PC-9 (cell line): Measurements from ENCODE around the gene NAA25. TPM values are rescaled to one million over a fixed set of nuclear protein-coding genes. Genes with fewer than 3 reads are reported as not detected.

Experiments used
- BruUV-seq: library from RNA; stranded (reverse); fragments of 400-500 nt; replicated peaks from 2 replicates; lab custom pipeline; 2021; lab: Mats Ljungman, UMichigan
- CTCF ChIA-PET: fragments of 300-600 bp; sonication (Branson Sonifier 250); formaldehyde crosslinking; loops from one replicate; lab custom pipeline; 2022; ENCODE audit warnings: antibody characterized with exemption; lab: Charles Lee
- POLR2A ChIA-PET: fragments of 300-600 bp; sonication (Branson Sonifier 250); formaldehyde crosslinking; loops from one replicate; lab custom pipeline; 2022; ENCODE audit warnings: antibody characterized with exemption; ENCODE audit not compliant: unreplicated experiment; lab: Charles Lee
- DNase-seq, 2 experiments: peaks; one replicate each; pipeline versions ENCODE4 v3.0.0 to v3.0.0-alpha.2; 2015 to 2022; ENCODE audit warnings: mixed read lengths in 1 of 2
- H2AFZ ChIP-seq: fragments of 200-600 bp; sonication (generic); 2 replicates; pipeline ENCODE4 v1.8.1; 2017; ENCODE audit warnings: antibody characterized with exemption
- H3F3A ChIP-seq: fragments of 200-600 bp; sonication (generic); 2 replicates; pipeline ENCODE4 v1.8.1; 2017; ENCODE audit warnings: antibody characterized with exemption, mild to moderate bottlenecking, low read depth; ENCODE audit not compliant: insufficient read depth
- H3K27ac ChIP-seq: fragments of 200-600 bp; sonication (generic); 2 replicates; pipeline ENCODE4 v1.6.1; 2016; ENCODE audit warnings: mixed run types
- H3K27me3 ChIP-seq: fragments of 200-600 bp; sonication (generic); 2 replicates; pipeline ENCODE4 v1.6.1; 2016; ENCODE audit warnings: low read depth, mixed run types; ENCODE audit not compliant: insufficient read depth
- H3K36me3 ChIP-seq: fragments of 200-600 bp; sonication (generic); 2 replicates; pipeline ENCODE4 v1.6.1; 2016; ENCODE audit warnings: low read depth, mixed run types
- H3K4me1 ChIP-seq: fragments of 200-600 bp; sonication (generic); replicated peaks from 2 replicates; pipeline ENCODE4 v1.6.1; 2016; ENCODE audit warnings: mixed run types; ENCODE audit not compliant: insufficient read depth
- H3K4me2 ChIP-seq: fragments of 200-600 bp; sonication (generic); 2 replicates; pipeline ENCODE4 v1.6.1; 2017; ENCODE audit warnings: mixed run types
- H3K4me3 ChIP-seq: fragments of 200-600 bp; sonication (generic); 2 replicates; pipeline ENCODE4 v1.6.1; 2016; ENCODE audit warnings: mixed run types
- H3K79me2 ChIP-seq: fragments of 200-600 bp; sonication (generic); 2 replicates; pipeline ENCODE4 v1.6.1; 2017; ENCODE audit warnings: low read depth, mixed run types
- H3K9me2 ChIP-seq: fragments of 200-600 bp; sonication (generic); 2 replicates; pipeline ENCODE4 v1.8.1; 2017; ENCODE audit warnings: mild to moderate bottlenecking; ENCODE audit not compliant: insufficient read depth
- H3K9me3 ChIP-seq: fragments of 200-600 bp; sonication (generic); 2 replicates; pipeline ENCODE4 v1.8.1; 2016; ENCODE audit warnings: low read depth; ENCODE audit not compliant: insufficient read depth
- H4K20me1 ChIP-seq: fragments of 200-600 bp; sonication (generic); 2 replicates; pipeline ENCODE4 v1.8.1; 2017; ENCODE audit not compliant: insufficient read depth
- CTCF ChIP-seq: fragments of 200-600 bp; sonication (generic); conservative IDR thresholded peaks from 2 replicates; pipeline ENCODE4 v1.6.1; 2017; ENCODE audit warnings: mixed run types, antibody characterized with exemption, mild to moderate bottlenecking, moderate library complexity
- EZH2 ChIP-seq: fragments of 200-600 bp; sonication (generic); IDR thresholded peaks from 2 replicates; pipeline ENCODE4 v1.8.0; 2017; ENCODE audit warnings: antibody characterized with exemption, low read depth
- intact Hi-C: fragments of 100-400 bp; cut with micrococcal nuclease; formaldehyde crosslinking; loops from one replicate; pipeline ENCODE4 v1.10.0; 2022; ENCODE audit not compliant: unreplicated experiment
- total RNA-seq: library from RNA; stranded (reverse); gene quantifications from 2 replicates; pipeline ENCODE4 v1.2.3, GENCODE V29; 2021

The NAA25 gene
- total RNA-seq, 1 experiment from 2014 or later: 37.0 TPM

- intact Hi-C loops: no loop called here
- TF ChIP-seq CTCF: no peak
- no peak for TF ChIP-seq EZH2
- Histone ChIP-seq H3K4me1 (peaks cover 35% of the 10 kb centered on the region), H3K9me2 (no peaks in the 10 kb centered on the region), H2AFZ (no peak overlapping the region), H3K27me3 (no peaks in the 10 kb centered on the region), H3K36me3 (peaks cover 28% of the 10 kb centered on the region), H3K27ac (peak overlapping the region; percentile 42), H3K4me2 (peak overlapping the region; percentile 40), H3K79me2 (peaks cover 71% of the 10 kb centered on the region), H3F3A (peaks cover 62% of the 10 kb centered on the region), H3K9me3 (no peaks in the 10 kb centered on the region), H3K4me3 (no peak overlapping the region), H4K20me1 (peaks cover 47% of the 10 kb centered on the region)
- peak in 1 of 2 experiments; percentile 67 for DNase-seq
- CTCF ChIA-PET: interaction anchor here (0.5 kb wide), 1 partner anchor 1588 kb away, joined by 4 read pairs; no protein-coding TSS in a partner anchor
- POLR2A ChIA-PET: no interaction called here
- BruUV-seq: no TSS peak
These were observed 89.9 kb downstream of the NAA25 start for GRCh38 chr12:112018571-112019237.

GRCh38 chr12:112017041-112017440 is 91.5 kb downstream of the NAA25 start:
- Histone ChIP-seq H3K9me3 (no peaks in the 10 kb centered on the region), H3K79me2 (peaks cover 74% of the 10 kb centered on the region), H3K9me2 (no peaks in the 10 kb centered on the region), H2AFZ (no peak overlapping the region), H3F3A (peaks cover 62% of the 10 kb centered on the region), H3K36me3 (peaks cover 28% of the 10 kb centered on the region), H3K4me2 (no peak overlapping the region), H3K27ac (no peak overlapping the region; the same call in 1 of the 2 replicates), H3K4me1 (peaks cover 38% of the 10 kb centered on the region), H4K20me1 (peaks cover 40% of the 10 kb centered on the region), H3K4me3 (no peak overlapping the region), H3K27me3 (no peaks in the 10 kb centered on the region)
- POLR2A ChIA-PET: no interaction called here
- TF ChIP-seq EZH2 (no peak), CTCF (no peak)
- BruUV-seq: no TSS peak
- DNase-seq: peak in 1 of 2 experiments; percentile 67
- CTCF ChIA-PET: no interaction called here
- intact Hi-C loops: no loop called here

GRCh38 chr12:112015938-112016337 is 92.6 kb downstream of the NAA25 start:
- Histone ChIP-seq H4K20me1 (peaks cover 30% of the 10 kb centered on the region), H3K9me3 (no peaks in the 10 kb centered on the region)
- DNase-seq: no peak

More at GRCh38 chr12:112015938-112016337, 92.6 kb downstream of the NAA25 start:
- Histone ChIP-seq H3K9me2 (no peaks in the 10 kb centered on the region), H3F3A (peaks cover 66% of the 10 kb centered on the region), H3K27me3 (no peaks in the 10 kb centered on the region), H3K79me2 (peaks cover 82% of the 10 kb centered on the region), H3K4me2 (peak overlapping the region; percentile 87; the same call in 1 of the 2 replicates), H3K4me1 (peaks cover 49% of the 10 kb centered on the region), H3K4me3 (no peak overlapping the region), H3K36me3 (peaks cover 28% of the 10 kb centered on the region), H3K27ac (no peak overlapping the region), H2AFZ (no peak overlapping the region)
- intact Hi-C loops: no loop called here
- ChIA-PET POLR2A (no interaction called here), CTCF (no interaction called here)
- no peak for TF ChIP-seq EZH2
- TF ChIP-seq CTCF: no peak
- no TSS peak for BruUV-seq
